MM.1S (cell line): Measurements from ENCODE around the gene SERAC1.

ENCODE experiments used
- DNase-seq: peaks from one replicate; pipeline ENCODE4 v3.0.0-alpha.2; 2015
- H2AFZ ChIP-seq: fragments of 300-600 bp; sonication (generic); 2 replicates; pipeline ENCODE4 v1.6.0; 2016; ENCODE audit warnings: antibody characterized with exemption, low read length
- H3F3A ChIP-seq: fragments of 300-600 bp; sonication (generic); 2 replicates; pipeline ENCODE4 v1.6.1; 2016; ENCODE audit warnings: mild to moderate bottlenecking, antibody characterized with exemption, low read length, moderate library complexity, mixed read lengths; ENCODE audit not compliant: insufficient read depth
- H3K27ac ChIP-seq: fragments of 300-600 bp; sonication (generic); 2 replicates; pipeline ENCODE4 v1.5.1; 2016; ENCODE audit warnings: mild to moderate bottlenecking, low read length
- H3K27me3 ChIP-seq: fragments of 300-600 bp; sonication (generic); replicated peaks from 2 replicates; pipeline ENCODE4 v1.6.0; 2016; ENCODE audit warnings: low read length; ENCODE audit not compliant: insufficient read depth
- H3K36me3 ChIP-seq: fragments of 300-600 bp; sonication (generic); replicated peaks from 2 replicates; pipeline ENCODE4 v1.6.1; 2016; ENCODE audit warnings: mild to moderate bottlenecking, low read length, mixed read lengths; ENCODE audit not compliant: insufficient read depth
- H3K4me1 ChIP-seq: fragments of 300-600 bp; sonication (generic); 2 replicates; pipeline ENCODE4 v1.6.1; 2016; ENCODE audit warnings: low read length, mixed read lengths
- H3K4me2 ChIP-seq: fragments of 300-600 bp; sonication (generic); 2 replicates; pipeline ENCODE4 v1.6.0; 2016; ENCODE audit warnings: low read depth, low read length
- H3K4me3 ChIP-seq: fragments of 300-600 bp; sonication (generic); 2 replicates; pipeline ENCODE4 v1.5.1; 2016; ENCODE audit warnings: low read length, mixed read lengths
- H3K79me2 ChIP-seq: fragments of 300-600 bp; sonication (generic); 2 replicates; pipeline ENCODE4 v1.6.1; 2016; ENCODE audit warnings: mixed run types, low read length, mixed read lengths
- H3K9ac ChIP-seq: fragments of 300-600 bp; sonication (generic); 2 replicates; pipeline ENCODE4 v1.6.1; 2016; ENCODE audit warnings: low read length, mixed read lengths
- H3K9me2 ChIP-seq: fragments of 300-600 bp; sonication (generic); replicated peaks from 2 replicates; pipeline ENCODE4 v1.6.1; 2016; ENCODE audit warnings: mild to moderate bottlenecking, low read length, mixed read lengths; ENCODE audit not compliant: insufficient read depth
- H3K9me3 ChIP-seq: fragments of 300-600 bp; sonication (generic); replicated peaks from 2 replicates; pipeline ENCODE4 v1.6.1; 2016; ENCODE audit warnings: mild to moderate bottlenecking, low read length, mixed read lengths; ENCODE audit not compliant: insufficient read depth
- H4K20me1 ChIP-seq: fragments of 300-600 bp; sonication (generic); 2 replicates; pipeline ENCODE4 v1.6.1; 2016; ENCODE audit warnings: mild to moderate bottlenecking, low read length, moderate library complexity, mixed read lengths; ENCODE audit not compliant: insufficient read depth
- CTCF ChIP-seq: fragments of 300-600 bp; sonication (generic); IDR thresholded peaks from 2 replicates; pipeline ENCODE4 v1.5.1; 2016; ENCODE audit warnings: antibody characterized with exemption, low read length, mixed read lengths
- EZH2 ChIP-seq: fragments of 300-600 bp; sonication (generic); optimal IDR thresholded peaks from 2 replicates; pipeline ENCODE3; 2017; ENCODE audit warnings: low read depth, mild to moderate bottlenecking, antibody characterized with exemption, low read length, mixed read lengths
- EZH2phosphoT487 ChIP-seq: fragments of 300-600 bp; sonication (generic); IDR thresholded peaks from 2 replicates; pipeline ENCODE4 v1.6.1; 2018; ENCODE audit warnings: antibody characterized with exemption, low read length

Gene SERAC1

GRCh38 chr6:158061709-158062461, 106.2 kb downstream of the SERAC1 start:
- Histone ChIP-seq H2AFZ (no peak overlapping the region), H3K9ac (no peak overlapping the region), H3K36me3 (no peaks in the 10 kb centered on the region), H3K4me3 (no peak overlapping the region), H3K4me1 (no peaks in the 10 kb centered on the region), H3F3A (no peaks in the 10 kb centered on the region), H3K9me3 (no peaks in the 10 kb centered on the region), H3K27me3 (no peaks in the 10 kb centered on the region), H3K79me2 (no peaks in the 10 kb centered on the region), H3K9me2 (no peaks in the 10 kb centered on the region), H3K27ac (no peak overlapping the region), H3K4me2 (no peak overlapping the region), H4K20me1 (no peaks in the 10 kb centered on the region)
- no peak for TF ChIP-seq EZH2
- TF ChIP-seq EZH2phosphoT487: no peak
- no peak for TF ChIP-seq CTCF
- DNase-seq: no peak

- no peaks in the 10 kb centered on the region for H3F3A ChIP-seq
- no peak for DNase-seq
- H3K36me3 ChIP-seq: no peaks in the 10 kb centered on the region
- no peak overlapping the region for H2AFZ ChIP-seq
- no peak overlapping the region for H3K27ac ChIP-seq
- H3K9me2 ChIP-seq: no peaks in the 10 kb centered on the region
- no peak overlapping the region for H3K4me2 ChIP-seq
- no peaks in the 10 kb centered on the region for H3K4me1 ChIP-seq
- TF ChIP-seq EZH2phosphoT487 (no peak), EZH2 (no peak), CTCF (no peak)
- H3K4me3 ChIP-seq: no peak overlapping the region
- no peaks in the 10 kb centered on the region for H3K79me2 ChIP-seq
- no peaks in the 10 kb centered on the region for H3K27me3 ChIP-seq
- H3K9ac ChIP-seq: no peak overlapping the region
- no peaks in the 10 kb centered on the region for H3K9me3 ChIP-seq
- H4K20me1 ChIP-seq: no peaks in the 10 kb centered on the region
Measured at GRCh38 chr6:158061361-158061708, 106.7 kb downstream of the SERAC1 start.

GRCh38 chr6:158060455-158061360, 107.4 kb downstream of the SERAC1 start:
- no peaks in the 10 kb centered on the region for H3K36me3 ChIP-seq
- H3K79me2 ChIP-seq: no peaks in the 10 kb centered on the region
- H4K20me1 ChIP-seq: no peaks in the 10 kb centered on the region
- H3K9ac ChIP-seq: no peak overlapping the region
- DNase-seq: no peak
- no peaks in the 10 kb centered on the region for H3K27me3 ChIP-seq
- no peaks in the 10 kb centered on the region for H3K9me2 ChIP-seq
- H2AFZ ChIP-seq: no peak overlapping the region
- no peak for TF ChIP-seq EZH2phosphoT487
- TF ChIP-seq CTCF: no peak
- no peak for TF ChIP-seq EZH2
- no peaks in the 10 kb centered on the region for H3K9me3 ChIP-seq
- H3K4me1 ChIP-seq: no peaks in the 10 kb centered on the region
- no peak overlapping the region for H3K27ac ChIP-seq
- no peak overlapping the region for H3K4me2 ChIP-seq
- no peak overlapping the region for H3K4me3 ChIP-seq
- no peaks in the 10 kb centered on the region for H3F3A ChIP-seq
